ENCODE results near the gene ADGRG6.
"Not testable (repeated sequence)": the region's sequence is repeated elsewhere in the genome, so short reads cannot be mapped to it uniquely, and the experiment has no call there.

ADGRG6 gene

DNA sequence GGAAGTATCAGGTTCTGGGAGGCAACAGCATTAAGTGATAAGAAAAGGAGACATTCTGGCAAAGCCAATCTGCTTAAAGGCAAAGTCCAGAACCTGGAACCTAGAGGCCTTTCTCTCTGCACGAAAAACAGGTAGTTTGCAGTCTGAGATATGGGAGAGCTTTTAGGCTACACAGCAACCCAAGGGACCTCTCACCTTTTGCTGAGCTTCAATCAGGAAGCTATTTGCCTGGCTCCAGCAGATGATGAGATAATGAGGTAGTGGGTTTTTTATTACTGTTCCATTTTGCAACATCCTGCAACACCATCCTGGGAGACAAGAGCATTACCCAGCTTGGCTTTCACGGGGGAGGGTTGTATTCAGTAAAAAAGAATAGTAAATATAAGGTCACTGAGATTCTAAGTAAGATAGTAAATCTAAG, 143.1 kb downstream of the ADGRG6 start:
- DNase-seq (ENCODE audit: low read depth) = no peak

DNA sequence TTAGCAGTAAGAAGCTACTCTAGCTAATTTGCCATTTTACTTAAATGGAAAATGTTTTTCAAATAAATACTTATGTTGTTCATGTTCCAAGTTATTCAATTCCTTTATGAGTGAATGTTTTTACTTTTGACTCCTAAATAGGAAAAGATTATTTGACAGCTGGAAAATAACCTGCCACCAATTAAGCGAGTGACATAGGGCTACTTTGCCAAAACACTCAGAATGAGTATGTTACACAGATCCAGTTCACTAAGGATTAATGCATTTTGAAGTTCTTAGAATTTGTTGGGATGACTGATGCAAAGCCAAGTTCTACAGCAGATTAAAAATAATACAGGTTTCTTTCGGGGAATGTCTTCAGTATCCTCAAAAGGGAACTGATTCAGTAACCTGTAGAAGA, 144.4 kb downstream of the ADGRG6 start:
- DNase-seq (ENCODE audit: low read depth) = no peak

DNA sequence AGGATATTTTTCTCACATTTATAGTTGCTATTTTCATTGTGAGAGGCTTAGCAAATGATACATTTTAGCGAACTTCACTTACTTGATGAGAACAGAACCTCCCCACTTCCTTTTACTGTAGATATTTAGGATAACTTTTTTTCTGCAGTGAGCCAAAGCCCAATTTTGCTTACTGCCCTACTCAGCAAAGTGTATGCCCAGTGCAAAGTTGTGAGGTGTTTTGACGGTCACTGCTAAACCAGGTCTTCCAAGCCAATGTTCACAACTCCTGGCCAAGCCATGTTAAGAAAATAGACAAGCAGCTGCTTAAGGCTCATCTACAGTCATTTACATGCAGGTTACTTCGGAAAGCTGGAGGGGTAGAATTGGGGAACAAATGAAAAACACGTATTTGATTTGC, 144.8 kb downstream of the ADGRG6 start:
- DNase-seq (ENCODE audit: low read depth) = no peak

GRCh38 chr6:142448091-142448729, 146.4 kb downstream of the ADGRG6 start:
- DNase-seq (ENCODE audit: low read depth) = no peak

GRCh38 chr6:142450856-142451255, 149.0 kb downstream of the ADGRG6 start:
- DNase-seq (ENCODE audit: low read depth) = not testable (repeated sequence)

DNA sequence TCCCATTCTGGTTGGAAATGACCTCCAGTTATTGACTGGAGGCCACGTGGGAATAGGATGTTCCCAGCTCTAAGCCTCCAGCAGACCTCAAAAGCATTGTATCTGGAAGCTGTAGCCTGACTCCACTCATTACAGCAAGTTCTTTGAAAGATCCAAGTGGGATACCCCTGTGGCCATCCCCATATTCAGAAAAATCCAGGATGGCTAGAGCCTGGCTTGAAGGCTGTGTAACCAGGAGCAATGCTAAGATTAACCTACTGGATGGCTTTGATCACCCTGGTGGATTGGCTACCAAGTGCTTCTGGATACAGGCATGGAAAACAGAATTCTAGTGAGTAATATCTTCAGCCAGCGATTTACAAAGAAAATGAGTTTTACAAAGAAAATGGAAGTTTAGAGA, 151.2 kb downstream of the ADGRG6 start:
- DNase-seq (ENCODE audit: low read depth) = no peak

- not testable (repeated sequence) for DNase-seq (ENCODE audit: low read depth)
Measured at GRCh38 chr6:142454196-142454595, 152.4 kb downstream of the ADGRG6 start.

DNA sequence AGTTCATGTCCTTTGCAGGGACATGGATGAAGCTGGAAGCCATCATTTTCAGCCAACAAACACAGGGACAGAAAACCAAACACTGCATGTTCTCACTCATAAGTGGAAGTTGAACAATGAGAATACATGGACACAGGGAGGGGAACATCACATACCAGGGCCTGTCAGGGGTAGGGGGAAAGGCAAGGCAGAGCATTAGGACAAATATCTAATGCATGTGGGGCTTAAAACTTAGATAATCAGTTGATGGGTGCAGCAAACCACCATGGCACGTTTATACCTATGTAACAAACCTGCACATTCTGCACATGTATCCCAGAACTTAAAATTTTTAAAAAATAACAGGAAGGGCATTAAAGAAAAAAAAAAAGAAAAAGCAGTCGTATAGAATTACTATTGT, 153.0 kb downstream of the ADGRG6 start:
- not testable (repeated sequence) for DNase-seq (ENCODE audit: low read depth)

DNA sequence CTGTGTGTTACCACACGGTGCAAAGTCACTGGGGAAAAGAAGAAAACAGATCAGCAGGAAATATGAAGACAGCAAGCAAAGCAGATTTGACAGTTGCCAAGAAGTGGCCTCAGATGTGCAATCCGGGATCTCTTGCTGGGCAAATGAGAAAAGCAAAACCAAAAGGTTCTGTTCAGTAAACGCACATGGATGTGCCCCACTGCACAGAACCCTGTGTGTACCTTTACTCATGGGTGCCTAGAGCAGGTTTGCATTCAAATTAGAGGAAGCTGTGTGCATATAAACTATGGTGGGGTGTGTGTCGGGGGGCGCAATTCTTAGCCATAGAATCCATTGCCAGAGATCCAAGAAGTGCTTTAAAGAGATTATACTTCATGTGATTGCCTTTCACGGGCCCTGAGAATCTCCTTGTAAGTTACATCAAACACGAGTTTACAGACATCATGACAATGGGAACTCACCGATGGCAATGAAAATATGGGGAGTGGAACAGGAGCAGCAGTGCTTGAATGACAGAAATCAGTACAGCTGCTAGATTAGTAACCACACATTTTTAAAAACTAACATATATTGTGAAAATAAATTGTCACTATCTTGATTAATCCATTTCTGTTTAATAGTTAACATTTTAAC, 154.3 kb downstream of the ADGRG6 start:
- DNase-seq (ENCODE audit: low read depth) = no peak

GRCh38 chr6:142457638-142458406, 156.0 kb downstream of the ADGRG6 start:
- no peak for DNase-seq (ENCODE audit: low read depth)

- DNase-seq (ENCODE audit: low read depth) = no peak
Measured at GRCh38 chr6:142458836-142459235, 157.0 kb downstream of the ADGRG6 start.

GRCh38 chr6:142459271-142459670, 157.5 kb downstream of the ADGRG6 start:
- no peak for DNase-seq (ENCODE audit: low read depth)

DNA sequence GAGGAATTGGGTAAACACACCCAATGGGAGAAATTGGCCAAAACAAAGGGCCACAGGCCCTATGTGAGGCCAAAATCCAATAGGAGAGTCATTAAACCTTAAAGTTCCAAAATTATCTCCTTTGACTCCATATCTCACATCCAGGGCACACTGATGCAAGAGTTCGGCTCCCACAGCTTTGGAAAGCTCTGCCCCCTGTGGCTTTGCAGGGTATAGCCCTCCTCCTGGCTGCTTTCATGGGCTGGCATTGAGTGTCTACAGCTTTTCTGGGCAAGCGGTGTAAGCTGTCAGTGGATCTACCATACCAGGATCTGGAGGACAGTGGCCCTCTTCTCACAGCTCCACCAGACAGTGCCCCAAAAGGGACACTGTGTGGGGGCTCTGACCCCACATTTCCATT, 160.5 kb downstream of the ADGRG6 start:
- no peak for DNase-seq (ENCODE audit: low read depth)

GRCh38 chr6:142463988-142464387, 162.2 kb downstream of the ADGRG6 start:
- no peak for DNase-seq (ENCODE audit: low read depth)

GRCh38 chr6:142469220-142469619, 167.4 kb downstream of the ADGRG6 start:
- no peak for DNase-seq (ENCODE audit: low read depth)

DNA sequence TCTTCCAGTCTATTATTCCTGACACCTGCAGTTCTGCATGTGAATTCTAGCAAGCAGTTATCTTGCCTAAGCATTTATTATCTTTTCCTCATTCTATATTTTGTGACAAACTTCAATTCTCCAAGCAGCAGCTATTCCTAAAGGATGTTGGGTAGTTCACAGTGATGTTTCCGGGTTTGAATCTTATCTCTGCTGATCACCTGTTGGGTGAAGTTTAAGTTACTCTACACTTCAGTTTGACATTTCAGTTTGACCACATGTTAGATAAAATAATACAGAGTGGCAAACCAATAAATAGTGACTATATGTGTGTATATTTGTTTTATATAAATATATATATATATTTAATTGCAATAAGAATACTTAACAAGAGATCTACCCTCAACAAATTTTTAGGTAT, 168.6 kb downstream of the ADGRG6 start:
- DNase-seq (ENCODE audit: low read depth) = no peak

DNA sequence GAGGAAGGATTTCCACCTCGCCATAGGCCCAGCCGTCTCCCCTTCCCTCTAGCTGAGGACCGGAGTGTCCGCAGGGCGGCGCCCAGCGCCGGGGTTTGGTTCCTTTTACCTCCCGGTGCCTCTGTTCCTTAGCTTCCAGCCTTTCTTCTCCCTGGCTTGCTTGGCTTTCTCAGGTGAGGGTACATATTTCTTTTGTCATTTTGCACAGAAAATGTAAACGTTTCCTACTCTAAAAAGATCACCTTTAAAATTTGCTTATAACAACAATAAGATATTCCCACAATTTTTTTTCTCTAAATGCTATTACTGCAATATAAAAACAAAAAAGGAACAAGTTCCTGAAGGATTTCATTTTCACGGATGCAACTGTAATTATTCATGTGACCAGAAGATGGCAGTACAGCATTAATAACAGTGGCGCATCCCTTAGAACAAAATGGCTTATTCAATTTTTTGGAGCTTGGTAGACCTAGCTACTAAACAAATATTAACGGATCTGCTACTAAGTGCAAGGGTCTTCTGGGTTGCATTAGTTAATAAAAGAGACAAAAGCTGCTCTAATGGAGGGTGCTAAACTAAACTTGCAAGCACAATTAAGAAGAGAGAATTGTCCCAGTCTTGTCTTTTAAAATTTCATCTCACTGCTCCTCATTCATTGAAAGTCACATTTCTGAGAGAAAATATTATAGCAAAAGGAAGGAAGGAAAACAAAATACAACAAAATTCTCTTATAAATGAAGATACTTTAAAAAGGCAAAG, 172.9 kb downstream of the ADGRG6 start:
- DNase-seq (ENCODE audit: low read depth) = peak; percentile 40

DNA sequence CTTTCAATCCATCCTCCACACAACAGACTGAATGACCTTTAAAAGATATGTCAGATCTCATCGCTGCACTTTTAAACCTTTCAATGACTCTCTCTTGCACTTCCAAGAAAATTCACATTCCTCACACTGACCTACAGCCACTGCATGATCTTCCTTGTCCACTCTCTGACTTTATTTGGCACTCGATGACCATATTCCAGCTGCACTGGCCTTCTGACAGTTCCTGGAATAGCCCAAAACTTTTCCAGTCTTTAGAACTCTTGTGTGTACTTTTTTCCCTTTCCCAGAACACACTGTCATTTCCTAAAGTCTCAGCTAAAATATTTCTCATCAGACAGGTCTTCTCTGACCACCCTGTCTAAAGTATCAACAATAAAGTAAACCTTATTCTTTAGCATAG, 174.6 kb downstream of the ADGRG6 start:
- DNase-seq (ENCODE audit: low read depth) = no peak

- peak; percentile 20 for DNase-seq (ENCODE audit: low read depth)
Measured at GRCh38 chr6:142478117-142478516, 176.3 kb downstream of the ADGRG6 start.

- DNase-seq (ENCODE audit: low read depth) = no peak
Measured at GRCh38 chr6:142481466-142481865, 179.7 kb downstream of the ADGRG6 start.

DNA sequence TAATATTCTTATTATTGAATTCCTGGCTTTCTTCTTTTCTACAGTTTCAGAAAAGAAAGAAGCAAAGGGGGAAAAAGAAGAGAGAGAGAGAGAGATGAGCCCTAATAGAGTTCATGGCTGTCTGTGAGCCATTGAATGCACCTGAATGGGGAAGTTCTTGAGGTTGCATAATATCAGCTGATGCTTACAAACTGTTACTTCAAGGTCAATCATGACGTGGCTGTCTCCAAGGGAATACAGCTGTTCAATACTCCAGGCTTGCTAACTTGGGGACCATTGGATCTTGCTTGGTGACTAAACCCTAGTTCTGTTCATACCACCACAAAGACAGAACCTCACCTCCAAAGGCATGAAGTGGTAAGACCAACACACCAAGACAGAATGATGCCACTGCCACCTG, 180.4 kb downstream of the ADGRG6 start:
- no peak for DNase-seq (ENCODE audit: low read depth)

DNA sequence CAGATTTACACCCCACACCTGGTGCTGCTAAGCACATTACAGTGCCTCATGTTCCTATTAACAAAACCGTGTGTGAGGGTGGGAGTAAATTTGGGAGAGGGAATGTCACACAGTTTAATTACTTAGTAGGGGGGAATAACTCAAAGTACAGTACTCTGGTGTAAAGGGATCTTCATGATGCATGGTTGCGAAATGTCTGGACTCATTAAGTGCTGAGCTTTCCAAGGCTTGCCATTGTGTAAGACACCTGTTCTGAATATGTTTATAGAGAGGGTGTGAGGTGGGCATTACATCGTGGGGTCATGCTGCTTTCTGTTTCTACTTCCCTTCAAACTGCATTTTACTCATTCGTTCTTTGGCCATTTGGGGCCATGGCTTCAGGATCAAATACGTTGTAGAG, 181.2 kb downstream of the ADGRG6 start:
- peak; percentile 8 for DNase-seq (ENCODE audit: low read depth)

DNA sequence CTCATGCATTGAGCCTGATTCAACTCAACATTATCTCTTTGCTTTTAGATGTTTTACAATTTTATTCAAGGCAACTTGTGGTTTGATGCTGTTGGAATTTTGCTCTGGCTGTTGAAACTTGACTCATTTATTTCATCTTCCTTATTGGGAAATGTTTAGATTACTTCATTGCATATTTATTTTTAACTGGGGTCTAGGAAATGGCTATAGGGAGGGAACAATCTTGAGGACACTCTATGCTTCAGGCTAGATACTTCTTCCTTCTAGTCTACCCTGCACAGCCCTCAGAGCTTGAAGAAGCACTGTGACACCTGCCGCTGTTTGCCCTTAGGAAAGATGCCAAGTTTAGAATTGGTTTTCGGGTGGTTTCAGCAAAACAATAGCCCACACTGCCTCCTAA, 183.4 kb downstream of the ADGRG6 start:
- peak; percentile 8 for DNase-seq (ENCODE audit: low read depth)

All from fibroblast of gingiva (primary cell).